Forelimb muscle (tissue), 1 donor: ENCODE measurements around the gene NRXN2. TPM values are rescaled to one million over a fixed set of nuclear protein-coding genes. Genes with fewer than 3 reads are reported as not detected.
"Not testable (repeated sequence)": the region's sequence is repeated elsewhere in the genome, so short reads cannot be mapped to it uniquely, and the experiment has no call there.

Experiments used
- DNase-seq: peaks from one replicate; pipeline ENCODE4 v3.0.0-alpha.2; 2013; ENCODE audit warnings: low read depth
- polyA plus RNA-seq: library from polyadenylated mRNA; unstranded; fragments of 120-200 nt; gene quantifications from one replicate; pipeline ENCODE4 v1.2.1, GENCODE V29; 2013; ENCODE audit not compliant: insufficient read length

The NRXN2 gene
- polyA plus RNA-seq, 1 donor: 24.5 TPM

DNA sequence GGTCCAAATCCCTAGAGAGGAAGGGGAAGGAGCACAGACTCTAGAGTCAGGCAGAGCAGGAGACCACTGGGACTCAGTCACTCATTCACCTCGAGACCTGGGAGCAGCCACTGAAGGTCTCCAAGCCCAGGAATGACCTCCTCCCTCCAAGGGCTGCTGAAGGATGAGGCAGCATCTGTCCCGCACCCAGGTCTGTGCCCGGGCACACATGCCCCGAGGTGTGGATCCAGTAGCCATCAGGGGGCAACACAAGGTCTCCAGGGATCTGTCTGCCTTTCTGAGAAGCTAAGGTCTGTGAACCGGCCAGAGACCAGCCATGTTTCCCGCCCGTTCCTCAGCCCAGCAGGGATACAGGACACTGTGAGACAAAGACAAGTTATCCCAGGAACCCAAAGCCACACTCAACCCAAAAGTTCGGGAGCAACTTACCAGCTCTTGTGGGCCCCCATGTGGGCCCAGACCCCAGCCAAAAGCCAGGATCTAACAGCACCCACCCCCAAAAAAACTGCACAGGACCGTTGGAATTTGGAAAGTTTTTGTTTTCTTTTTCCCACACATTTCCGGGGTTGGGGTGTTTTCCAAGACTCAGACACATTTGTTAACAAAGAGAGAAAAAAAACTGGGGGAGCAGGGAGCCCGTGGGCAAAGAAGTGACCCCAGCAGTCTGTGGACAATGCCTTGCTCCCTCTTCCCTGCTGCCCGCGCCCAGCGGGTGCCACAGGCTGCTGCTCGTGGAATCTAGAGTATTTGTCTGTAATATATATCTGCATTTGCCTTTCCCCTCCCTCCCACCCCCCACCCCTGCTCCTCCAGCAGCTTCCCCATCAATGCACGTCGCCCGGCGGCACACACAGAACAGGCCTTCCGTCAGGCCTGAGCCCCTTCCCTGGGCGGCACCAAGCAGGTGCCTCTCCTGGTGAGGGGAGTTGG is 117.1 kb downstream of the NRXN2 start:
- DNase-seq: no peak

DNA sequence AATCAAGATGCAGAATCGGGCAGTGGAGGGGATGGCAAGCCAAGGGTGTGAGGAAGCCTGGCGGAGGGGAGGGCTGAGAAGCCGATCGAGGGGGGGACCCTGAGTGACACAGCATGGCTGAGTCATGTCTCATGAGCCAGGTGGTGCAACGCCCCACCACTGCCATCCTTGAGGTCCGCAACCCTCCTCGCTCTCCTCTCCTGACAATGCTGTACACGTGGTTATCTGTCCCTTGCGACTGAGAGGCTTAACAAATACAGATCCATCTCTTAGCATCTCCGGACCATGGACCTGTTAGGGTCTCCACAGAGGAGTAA is 117.8 kb downstream of the NRXN2 start:
- no peak for DNase-seq

DNA sequence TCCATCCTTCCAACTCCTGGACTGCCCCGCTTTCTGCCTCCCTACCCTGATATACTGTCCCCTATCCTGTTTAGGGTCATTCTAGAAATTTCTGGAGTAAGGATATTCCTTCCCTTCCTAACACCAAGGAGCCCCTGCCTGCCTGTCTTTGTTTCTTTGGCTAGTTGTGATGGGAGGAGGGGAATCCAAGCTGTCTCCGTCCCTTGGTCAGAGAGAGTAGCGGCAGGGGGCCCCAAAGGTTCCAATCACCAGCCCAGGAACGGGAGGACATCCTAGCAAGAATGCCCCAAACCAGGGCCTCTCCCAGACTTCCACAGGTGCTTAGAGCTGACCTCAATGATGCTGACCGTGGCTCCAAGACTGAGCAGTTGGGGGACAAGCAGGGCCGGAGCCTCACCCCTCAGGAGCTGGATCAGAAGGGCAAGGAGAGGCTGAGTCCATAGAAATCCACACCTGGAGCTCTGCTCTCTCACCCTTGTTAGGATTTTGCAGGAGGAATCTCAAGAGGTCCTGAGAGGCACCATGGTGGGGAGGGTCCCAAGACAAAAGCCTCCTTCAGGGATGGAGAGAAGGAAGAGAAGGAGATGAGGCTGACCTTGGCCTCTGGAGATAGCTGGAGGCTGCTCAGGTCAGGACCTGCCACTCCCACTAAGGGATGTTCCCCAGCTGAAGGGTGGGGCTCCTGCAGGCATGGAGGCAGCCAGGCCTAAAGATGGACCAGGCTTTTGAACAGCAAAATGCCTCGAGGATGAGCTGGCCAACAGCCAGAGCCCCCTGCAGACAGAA is 118.3 kb downstream of the NRXN2 start:
- no peak for DNase-seq

DNA sequence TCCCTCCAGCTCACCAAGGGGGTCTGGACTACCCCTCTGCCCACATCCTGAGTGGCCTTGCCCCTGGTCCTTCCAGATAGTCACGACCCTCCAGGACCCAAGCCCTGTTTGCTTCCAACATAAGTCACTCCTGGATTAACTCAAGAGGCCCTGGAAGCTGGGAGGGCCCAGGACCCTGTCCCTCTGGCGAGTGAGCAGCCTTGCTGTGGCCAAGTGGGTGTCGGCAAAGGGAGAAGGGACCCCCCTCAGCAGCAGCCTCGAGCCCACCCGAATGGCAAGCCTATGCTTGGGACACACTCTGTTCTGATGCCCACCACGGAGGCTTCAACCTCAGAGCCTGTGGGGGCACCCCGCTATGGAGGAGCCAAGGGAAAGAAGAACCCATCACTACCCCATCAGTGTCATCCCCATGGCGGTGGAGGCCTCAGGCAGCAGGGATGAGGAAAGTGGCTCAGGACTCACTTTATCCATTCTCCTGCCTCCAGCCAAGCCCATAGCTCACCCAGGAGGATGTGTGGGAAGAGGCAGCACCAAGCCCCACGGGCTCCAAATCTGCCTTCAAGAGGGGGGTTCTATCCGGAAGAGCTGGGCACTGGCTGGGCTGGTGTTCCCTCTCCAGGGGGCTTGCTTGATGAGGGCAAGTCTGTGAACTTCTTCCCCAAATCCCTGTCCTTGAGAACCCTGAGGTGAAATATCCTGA is 119.4 kb downstream of the NRXN2 start:
- DNase-seq: no peak

DNA sequence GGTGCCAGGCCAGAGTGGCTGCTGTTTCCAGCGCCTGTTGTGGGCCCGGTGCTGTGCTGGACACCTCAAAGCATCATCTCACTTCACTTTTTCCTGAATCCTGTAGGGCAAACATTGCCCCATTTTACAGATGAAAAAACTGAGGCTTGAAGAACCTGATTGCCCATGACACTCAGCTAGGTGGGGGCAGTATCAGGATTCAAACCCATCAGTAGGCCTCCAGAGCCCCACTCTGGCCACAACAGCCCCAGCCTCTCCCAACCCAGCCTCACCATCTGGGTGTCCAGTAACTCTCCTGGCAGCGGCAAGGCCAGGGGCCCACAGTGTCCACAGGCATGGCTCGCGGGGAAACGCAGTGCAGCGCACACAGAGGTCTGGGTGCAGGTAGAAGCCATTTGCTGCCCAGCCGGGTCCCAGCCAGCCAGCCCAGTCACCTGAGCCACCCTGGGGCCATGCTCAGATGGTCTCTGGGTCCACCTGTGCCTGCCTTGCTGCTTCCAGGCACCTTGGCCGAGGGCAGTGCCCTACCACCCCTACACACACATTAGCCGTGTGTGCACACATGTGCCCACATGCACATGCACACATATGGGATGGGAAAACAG is 120.4 kb downstream of the NRXN2 start:
- no peak for DNase-seq

DNA sequence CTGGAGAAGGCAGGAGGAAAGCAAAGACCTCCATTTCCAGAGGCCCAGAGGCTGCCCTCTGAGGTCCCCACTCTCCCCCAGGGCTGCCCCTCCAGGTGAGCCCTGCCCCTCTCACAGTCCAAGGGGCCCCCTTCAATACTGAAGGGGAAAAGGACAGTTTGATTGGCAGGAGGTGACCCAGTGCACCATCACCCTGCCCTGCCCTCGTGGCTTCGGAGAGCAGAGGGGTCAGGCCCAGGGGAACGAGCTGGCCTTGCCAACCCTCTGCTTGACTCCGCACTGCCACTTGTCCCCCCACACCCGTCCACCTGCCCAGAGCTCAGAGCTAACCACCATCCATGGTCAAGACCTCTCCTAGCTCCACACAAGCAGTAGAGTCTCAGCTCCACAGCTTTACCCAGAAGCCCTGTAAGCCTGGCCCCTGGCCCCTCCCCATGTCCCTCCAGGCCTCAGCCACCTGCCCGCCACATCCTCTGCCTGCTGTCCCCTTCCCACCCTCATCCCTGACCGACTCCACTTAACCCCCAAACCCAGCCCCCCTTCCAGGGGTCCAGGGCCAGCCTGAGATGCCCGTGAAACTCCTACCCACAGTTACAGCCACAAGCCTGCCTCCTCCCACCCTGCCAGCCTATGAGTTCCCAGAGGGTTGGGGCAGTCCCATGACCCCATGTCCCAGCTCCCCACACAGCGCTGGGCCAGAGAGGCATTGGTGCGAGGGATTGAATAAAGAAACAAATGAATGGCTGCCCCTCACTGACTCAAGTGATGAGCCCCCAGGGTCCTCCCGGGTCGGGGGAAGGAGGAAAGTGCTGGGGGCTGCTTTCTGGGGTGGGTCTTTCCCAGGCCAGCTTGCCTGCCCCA is 121.2 kb downstream of the NRXN2 start:
- DNase-seq: no peak

DNA sequence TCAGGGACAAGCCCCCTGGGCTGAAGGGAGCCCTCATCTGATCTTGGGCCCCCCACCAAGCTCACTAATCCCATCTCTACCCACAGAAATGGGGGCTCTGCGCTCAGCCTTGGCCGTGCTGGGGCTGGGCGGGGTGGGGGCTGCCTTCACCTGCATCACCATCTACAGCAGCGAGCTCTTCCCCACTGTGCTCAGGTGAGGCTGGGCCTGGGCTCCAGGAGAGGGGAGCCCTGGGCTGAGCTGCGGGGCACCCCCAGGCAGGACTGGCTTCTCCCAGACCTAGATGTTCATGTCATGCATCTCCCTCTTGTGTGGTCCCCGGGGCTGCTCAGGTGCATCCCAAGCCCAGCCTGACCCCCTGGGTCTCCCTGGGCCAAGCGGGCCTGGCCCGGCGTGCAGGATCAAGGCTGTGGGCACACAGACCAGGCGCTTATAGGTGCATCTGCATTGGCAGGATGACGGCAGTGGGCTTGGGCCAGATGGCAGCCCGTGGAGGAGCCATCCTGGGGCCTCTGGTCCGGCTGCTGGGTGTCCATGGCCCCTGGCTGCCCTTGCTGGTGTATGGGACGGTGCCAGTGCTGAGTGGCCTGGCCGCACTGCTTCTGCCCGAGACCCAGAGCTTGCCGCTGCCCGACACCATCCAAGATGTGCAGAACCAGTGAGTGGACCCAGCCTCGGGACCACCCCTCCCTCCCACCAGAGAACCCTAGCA is 122.6 kb downstream of the NRXN2 start:
- no peak for DNase-seq

DNA sequence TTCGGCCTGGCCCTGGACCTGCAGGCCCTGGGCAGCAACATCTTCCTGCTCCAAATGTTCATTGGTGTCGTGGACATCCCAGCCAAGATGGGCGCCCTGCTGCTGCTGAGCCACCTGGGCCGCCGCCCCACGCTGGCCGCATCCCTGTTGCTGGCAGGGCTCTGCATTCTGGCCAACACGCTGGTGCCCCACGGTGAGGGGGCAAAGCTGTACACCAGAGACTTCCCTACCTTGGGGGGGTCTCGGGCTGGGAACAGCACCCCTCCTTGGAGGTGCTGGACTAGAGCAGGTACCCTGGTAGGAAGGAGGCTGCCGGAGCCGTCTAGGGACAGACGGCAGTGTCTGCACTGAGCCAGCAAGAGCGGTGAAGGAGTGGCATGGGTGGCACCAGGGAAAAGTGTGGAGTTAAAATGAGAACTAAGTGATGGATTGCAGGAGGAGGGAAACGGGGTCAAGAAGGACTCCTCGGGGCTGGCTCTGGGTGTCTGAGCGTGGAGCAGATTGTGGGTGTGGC is 123.2 kb downstream of the NRXN2 start:
- no peak for DNase-seq

DNA sequence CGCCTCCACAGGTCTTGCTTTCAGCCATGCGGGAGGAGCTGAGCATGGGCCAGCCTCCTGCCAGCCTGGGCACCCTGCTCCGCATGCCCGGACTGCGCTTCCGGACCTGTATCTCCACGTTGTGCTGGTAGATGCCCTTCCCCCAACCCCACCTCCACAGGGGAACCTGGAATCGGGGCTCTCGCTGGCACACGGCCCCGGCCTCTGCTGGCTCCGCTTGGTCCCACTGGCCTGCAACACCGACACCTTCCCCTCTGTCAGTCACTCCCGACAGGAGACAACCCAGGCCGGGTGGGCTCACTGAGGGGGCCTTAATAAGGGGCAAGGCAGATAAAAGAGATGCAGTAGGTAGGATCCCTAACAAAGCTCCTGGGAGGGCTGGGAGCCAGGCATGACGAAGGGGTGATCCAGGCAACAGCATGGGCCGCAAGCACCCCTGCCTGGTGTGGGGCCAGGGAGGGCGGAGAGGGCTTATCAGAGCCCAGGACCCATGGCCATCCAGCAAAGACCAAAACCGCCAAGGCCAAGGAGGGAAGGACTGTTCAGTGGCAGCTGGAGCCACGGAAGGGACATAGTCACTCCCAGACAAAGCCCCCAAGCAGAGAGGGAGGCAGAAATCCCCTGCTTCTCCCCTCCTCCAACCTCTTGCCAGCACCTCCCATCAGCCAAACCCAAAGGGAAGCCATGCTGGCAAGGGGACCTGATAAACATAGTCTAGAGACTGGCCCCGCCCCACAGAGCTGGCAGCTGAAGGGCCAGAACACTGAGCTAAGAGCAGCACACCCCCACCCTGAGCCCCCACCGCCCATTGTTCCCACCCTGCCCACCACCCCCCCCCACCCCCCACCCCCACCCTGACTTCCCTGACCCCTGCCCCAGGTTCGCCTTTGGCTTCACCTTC is 124.0 kb downstream of the NRXN2 start:
- no peak for DNase-seq

DNA sequence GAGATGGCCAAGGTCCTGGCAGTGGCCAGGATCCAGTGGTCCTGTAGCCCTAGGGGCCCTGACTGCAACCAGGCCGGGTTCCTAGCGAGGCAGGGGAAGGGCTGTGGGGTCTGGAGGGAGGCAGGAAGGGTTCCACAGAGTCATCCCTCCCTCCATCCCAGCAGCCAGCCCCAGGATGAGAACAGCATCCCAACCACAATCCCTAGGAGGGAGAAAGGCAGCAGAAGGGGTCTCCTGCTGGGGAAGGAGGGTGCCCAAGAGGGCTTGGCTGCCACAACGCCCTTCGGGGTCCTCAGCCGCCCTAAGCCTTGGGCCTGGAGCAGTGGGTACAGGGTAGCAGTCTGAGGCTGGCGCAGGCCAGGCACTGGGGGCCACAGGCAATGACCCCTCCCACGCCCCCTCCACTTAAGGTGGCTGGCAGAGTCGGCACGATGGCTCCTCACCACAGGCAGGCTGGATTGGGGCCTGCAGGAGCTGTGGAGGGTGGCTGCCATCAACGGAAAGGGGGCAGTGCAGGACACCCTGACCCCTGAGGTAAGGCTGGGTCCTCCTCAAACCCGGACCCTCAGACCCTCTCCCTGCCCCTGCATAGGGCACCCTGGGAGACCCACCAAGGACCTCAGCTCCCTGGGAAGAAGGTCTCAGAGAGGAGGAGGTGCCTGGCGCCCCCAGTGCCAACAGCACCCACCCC is 124.7 kb downstream of the NRXN2 start:
- no peak for DNase-seq

DNA sequence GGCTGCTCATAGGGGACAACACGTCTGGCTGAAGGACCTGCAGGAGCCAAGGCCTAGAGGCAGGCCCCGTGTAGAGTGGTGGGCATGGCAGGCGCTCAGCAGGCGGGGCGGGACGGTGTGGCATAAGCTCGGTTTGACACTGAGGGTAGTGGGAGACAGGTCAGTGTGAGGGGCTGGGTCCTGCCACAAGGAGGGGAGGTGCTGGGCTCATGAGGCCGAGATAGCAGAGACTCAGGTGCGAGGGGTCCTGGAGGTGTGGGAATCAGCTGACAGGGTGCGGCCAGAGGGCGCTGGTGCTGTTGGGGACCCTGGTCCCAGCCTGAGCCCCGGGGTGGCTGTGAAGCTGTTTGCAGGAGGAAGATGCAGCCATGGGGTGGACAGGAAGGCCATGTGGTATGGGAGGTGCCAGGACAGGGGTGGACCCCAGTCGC is 125.3 kb downstream of the NRXN2 start:
- DNase-seq: no peak

DNA sequence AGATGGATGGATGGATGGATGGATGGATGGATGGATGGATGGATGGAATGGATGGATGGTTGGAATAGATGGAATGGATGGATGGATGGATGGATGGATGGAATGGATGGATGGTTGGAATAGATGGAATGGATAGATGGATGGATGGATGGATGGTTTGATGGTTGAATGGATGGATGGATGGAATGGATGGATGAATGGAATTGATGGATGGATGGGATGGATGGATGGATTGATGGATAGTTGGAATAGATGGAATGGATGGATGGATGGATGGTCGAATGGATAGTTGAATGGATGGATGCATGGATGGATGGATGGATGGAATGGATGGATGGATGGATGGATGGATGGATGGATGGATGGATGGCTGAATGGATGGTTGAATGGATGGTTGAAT is 127.1 kb downstream of the NRXN2 start:
- not testable (repeated sequence) for DNase-seq

DNA sequence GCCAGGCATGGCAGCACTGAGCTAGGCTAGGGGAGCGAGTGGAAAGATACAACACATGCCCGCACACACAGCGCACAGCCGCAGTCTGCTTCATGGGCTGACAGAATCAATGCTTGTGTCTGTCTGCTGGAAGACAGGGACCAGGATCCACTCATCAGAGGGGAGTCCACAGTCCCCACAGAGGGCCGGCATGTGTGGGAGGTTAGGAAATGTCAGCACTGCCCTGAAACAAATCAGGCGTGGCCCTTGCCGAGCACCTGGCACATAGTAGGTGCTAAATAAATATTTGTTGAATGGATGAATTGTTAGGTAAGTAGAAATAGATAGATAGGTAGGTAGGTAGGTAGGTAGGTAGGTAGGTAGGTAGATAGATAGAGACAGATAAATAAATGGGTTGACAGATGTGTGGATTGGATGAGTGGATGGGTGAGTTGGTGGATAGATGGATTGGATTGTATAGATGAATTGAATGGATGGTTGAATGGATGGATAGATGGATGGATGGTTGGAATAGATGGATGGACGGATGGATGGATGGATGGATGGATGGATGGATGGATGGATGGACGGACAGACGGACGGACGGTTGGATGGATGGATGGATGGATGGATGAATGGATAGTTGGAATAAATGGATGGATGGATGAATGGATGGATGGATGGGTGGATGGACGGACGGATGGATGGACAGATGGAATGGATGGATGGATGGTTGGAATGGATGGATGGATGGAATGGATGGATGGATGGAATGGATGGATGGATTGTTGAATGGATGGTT is 128.6 kb downstream of the NRXN2 start:
- DNase-seq: no peak

DNA sequence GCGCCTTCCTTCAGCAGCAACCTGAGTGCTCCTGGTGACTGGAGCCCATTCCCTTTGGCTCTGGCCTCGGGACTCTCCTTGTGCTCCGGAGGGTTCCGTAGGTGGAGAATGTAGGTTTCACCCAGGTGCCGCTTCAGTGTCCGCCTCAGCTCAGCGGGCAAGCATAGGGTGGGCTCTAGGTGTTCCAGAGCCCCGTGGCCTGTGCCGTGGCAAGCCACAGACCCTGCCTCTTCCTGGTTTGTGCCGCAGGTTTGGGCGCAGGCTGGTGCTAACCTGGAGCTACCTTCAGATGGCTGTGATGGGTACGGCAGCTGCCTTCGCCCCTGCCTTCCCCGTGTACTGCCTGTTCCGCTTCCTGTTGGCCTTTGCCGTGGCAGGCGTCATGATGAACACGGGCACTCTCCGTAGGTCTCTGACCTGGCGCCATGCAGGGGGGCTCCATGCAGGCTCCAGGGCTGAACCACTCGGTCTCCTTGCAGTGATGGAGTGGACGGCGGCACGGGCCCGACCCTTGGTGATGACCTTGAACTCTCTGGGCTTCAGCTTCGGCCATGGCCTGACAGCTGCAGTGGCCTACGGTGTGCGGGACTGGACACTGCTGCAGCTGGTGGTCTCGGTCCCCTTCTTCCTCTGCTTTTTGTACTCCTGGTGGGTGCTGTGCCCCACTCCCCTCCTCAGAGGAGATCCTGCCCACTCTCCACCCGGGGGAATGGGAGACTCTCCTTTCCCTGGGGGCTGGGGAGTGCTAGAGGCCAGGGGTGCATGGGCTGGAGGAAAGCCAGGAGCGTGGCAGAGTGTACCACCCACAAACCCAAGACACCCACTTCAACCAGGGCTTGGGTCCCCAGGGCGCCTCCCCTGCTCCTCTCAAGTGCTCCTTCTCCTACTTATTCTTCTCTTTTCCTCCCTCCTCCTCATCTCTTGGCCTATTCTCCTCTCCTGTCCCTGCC is 129.6 kb downstream of the NRXN2 start:
- DNase-seq: no peak

DNA sequence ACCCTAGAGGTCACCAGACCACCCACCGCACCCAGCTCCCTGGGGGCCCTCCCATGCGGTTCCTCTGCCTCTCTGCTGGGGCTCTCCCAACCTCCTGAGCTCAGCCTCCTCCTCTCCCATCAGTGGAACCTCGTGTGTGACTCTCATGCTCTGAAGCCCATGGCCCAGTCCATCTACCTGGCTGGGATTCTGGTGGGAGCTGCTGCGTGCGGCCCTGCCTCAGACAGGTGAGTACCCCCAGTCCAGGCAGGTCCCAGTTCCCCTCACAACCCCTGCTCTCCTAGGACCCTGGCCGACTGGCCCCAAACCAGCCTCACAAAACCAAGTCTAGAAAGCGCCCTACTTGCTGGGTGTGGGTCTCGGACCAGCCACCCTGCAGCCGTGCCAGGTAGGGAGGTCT is 130.3 kb downstream of the NRXN2 start:
- no peak for DNase-seq

DNA sequence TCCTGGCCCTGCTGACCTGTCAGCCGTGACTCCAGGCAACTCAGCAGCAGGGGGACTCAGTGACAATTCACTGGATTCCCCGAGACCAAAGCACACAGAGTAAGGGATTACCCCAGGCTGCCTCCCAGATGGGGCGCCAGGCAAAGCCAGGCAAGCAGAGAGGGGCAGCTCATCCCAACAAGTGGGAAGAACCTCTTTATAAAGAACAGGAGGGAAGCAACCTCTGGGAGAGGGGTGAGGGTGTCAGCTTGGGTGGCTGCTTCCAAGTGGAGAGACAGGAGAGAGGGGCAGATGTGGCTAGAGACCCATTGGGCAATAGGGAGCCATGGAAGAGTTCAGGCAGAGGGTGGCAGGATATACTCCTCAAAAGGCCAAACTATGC is 130.8 kb downstream of the NRXN2 start:
- DNase-seq: no peak
